Measurements from ENCODE around the gene NCF4. TPM values are rescaled to one million over a fixed set of nuclear protein-coding genes. Genes with fewer than 3 reads are reported as not detected.

The NCF4 gene
- total and polyA plus RNA-seq, 2 of the 4 experiments (the other 2 are of a cell fraction) = not detected

- DNase-seq (no peak), ATAC-seq (ENCODE audit: low read depth) (no peak)
- H3K9ac ChIP-seq (ENCODE audit: low read depth, low read length) = no peak overlapping the region
- no peaks in the 10 kb centered on the region for H3K79me1 ChIP-seq (ENCODE audit: low read depth in 1 of 2, low read length in 2 of 2)
- dilution Hi-C loops (cut with HindIII; ENCODE audit: low sequenced_read_pairs, unreplicated experiment) (no loop called here), intact Hi-C loops (cut with micrococcal nuclease) (no loop called here), in situ Hi-C loops (cut with MboI; ENCODE audit: low sequenced_read_pairs) (no loop called here)
- H2BK120ac ChIP-seq (ENCODE audit: low read depth, low read length) = no peak overlapping the region
- no peaks in the 10 kb centered on the region for H3K4me1 ChIP-seq (ENCODE audit: control insufficient read depth, insufficient read depth, low read length)
- no peak overlapping the region for H3K4ac ChIP-seq (ENCODE audit: low read depth, low read length)
- no peak overlapping the region for H3K4me3 ChIP-seq (ENCODE audit: insufficient read depth, low read depth, low read length)
- no peak overlapping the region for H2AK9ac ChIP-seq (replicated peaks; ENCODE audit: low read depth, low read length, poor library complexity)
- no peak overlapping the region for H2BK15ac ChIP-seq (ENCODE audit: low read depth, low read length)
- no peak overlapping the region for H3K23ac ChIP-seq (ENCODE audit: low read depth, low read length)
- H2BK20ac ChIP-seq (ENCODE audit: low read depth, low read length) = no peak overlapping the region
- no peaks in the 10 kb centered on the region for H4K20me1 ChIP-seq (ENCODE audit: insufficient read depth, low read length)
- no peak overlapping the region for H4K91ac ChIP-seq (ENCODE audit: insufficient read depth, low read depth, low read length)
- H3K36me3 ChIP-seq (ENCODE audit: control insufficient read depth, insufficient read depth, low read length) = no peaks in the 10 kb centered on the region
- H3K18ac ChIP-seq (ENCODE audit: low read depth, low read length) = no peak overlapping the region
- no TSS peak for BruUV-seq (replicated peaks)
- CTCF ChIA-PET = interaction anchor here (0.5 kb wide), 1 partner anchor 75 kb away, joined by 3 read pairs; no protein-coding TSS in a partner anchor
- peaks cover 19% of the 10 kb centered on the region for H3K27me3 ChIP-seq (ENCODE audit: control insufficient read depth, insufficient read depth, low read length)
- H3K27ac ChIP-seq (ENCODE audit: insufficient read depth, low read length) = no peak overlapping the region
- 0 out of 2 replicates have a peak, but pooled peaks cover 2% of the 10 kb centered on the region for H3K9me3 ChIP-seq (ENCODE audit: control insufficient read depth, insufficient read depth, low read length)
- TF ChIP-seq RCOR1 (IDR thresholded peaks at IDR 0.05; ENCODE audit: insufficient replicate concordance, low read length) (no peak), USF2 (IDR thresholded peaks at IDR 0.05; ENCODE audit: low read depth, low read length) (no peak), MAZ (IDR thresholded peaks at IDR 0.05; ENCODE audit: borderline replicate concordance, low read depth, low read length) (no peak), CTCF (conservative IDR thresholded peaks at IDR 0.05; ENCODE audit: low read depth, low read length) (no peak), BHLHE40 (IDR thresholded peaks at IDR 0.05; ENCODE audit: low read depth, low read length) (no peak), NFE2L2 (IDR thresholded peaks at IDR 0.05; ENCODE audit: low read depth, low read length) (no peak), MAFK (IDR thresholded peaks at IDR 0.05; ENCODE audit: low read depth, low read length) (no peak), MXI1 (IDR thresholded peaks at IDR 0.05; ENCODE audit: borderline replicate concordance, low read depth, low read length) (no peak), RAD21 (IDR thresholded peaks at IDR 0.05; ENCODE audit: low read length) (no peak)
- no peak overlapping the region for H2BK5ac ChIP-seq (ENCODE audit: low read depth, low read length, poor library complexity, severe bottlenecking)
- no peak overlapping the region for H4K8ac ChIP-seq (ENCODE audit: low read depth in 2 of 2, low read length in 2 of 2)
- 20% methylated on average over 1 of the region's 6 CpGs; no CpG with 5 or more reads in 1 of the 2 experiments for WGBS, 2 experiments (ENCODE audit: extremely low coverage in 2 of 2, insufficient read length in 1 of 2)
- H3K9me1 ChIP-seq (ENCODE audit: insufficient read depth, low read length) = no peaks in the 10 kb centered on the region
- H3K4me2 ChIP-seq (ENCODE audit: low read depth, low read length) = no peak overlapping the region
- H2AK5ac ChIP-seq (ENCODE audit: low read depth, low read length) = no peak overlapping the region
- H4K5ac ChIP-seq (ENCODE audit: low read depth, low read length) = no peak overlapping the region
- no peak overlapping the region for H3K14ac ChIP-seq (replicated peaks; ENCODE audit: low read depth, low read length)
- POLR2A ChIA-PET (ENCODE audit: unreplicated experiment) = no interaction called here
- no peak overlapping the region for H2AFZ ChIP-seq (replicated peaks; ENCODE audit: low read length, poor library complexity)
- no peak overlapping the region for H3K56ac ChIP-seq (ENCODE audit: extremely low read depth, insufficient read depth, low read length)
Observed at GRCh38 chr22:36904260-36904880, 43.6 kb downstream of the NCF4 start.

Measured in IMR-90 (cell line).